ENCODE data around the gene EPX.

- TF ChIP-seq POLR2AphosphoS2 (conservative IDR thresholded peaks at IDR 0.05; ENCODE audit: low read length) (no peak), JUN (IDR thresholded peaks at IDR 0.05) (no peak), CHD2 (IDR thresholded peaks at IDR 0.05; ENCODE audit: low read length, partially characterized antibody) (no peak), CTCF (IDR thresholded peaks at IDR 0.05) (no peak)
Observed at GRCh38 chr17:58144801-58145200, 47.7 kb upstream of the EPX start.
